GM21825 (cell line): ENCODE data around the gene RAB9A.
"Not testable (repeated sequence)": the region's sequence is repeated elsewhere in the genome, so short reads cannot be mapped to it uniquely, and the experiment has no call there.

ENCODE experiments used
- ATAC-seq: cut with Tn5 transposase; IDR thresholded peaks from one replicate; pipeline ENCODE4 v1.9.1; 2021; ENCODE audit warnings: mild to moderate bottlenecking, moderate library complexity; ENCODE audit not compliant: unreplicated experiment

Gene RAB9A

DNA sequence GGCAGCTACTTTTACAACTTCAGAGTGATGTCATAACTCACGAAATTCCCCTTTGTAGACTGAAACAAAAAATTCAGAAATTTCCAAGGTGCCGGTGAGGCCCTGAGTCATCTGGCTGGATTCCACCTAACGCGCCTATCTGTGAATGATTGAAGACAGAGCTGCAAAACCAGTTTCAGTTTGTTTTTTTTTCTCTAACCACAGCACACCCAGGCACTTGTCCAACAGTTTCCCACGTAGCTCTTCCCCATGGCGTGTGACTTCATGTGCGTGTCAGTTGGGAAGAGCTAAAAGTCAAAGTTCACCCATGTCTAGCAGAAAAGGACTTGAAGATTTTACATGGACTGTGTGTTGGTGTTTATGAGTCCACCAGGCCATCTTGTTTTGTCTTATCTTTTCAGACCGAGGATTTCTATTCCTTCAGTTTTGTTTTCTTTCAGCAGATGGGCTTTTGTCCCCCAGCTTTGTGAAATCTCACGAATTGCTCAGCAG lies 19.6 kb upstream of the RAB9A start:
- peak; percentile 83 for ATAC-seq

- ATAC-seq: not testable (repeated sequence)
Measured at GRCh38 chrX:13669755-13670154, 19.2 kb upstream of the RAB9A start.

DNA sequence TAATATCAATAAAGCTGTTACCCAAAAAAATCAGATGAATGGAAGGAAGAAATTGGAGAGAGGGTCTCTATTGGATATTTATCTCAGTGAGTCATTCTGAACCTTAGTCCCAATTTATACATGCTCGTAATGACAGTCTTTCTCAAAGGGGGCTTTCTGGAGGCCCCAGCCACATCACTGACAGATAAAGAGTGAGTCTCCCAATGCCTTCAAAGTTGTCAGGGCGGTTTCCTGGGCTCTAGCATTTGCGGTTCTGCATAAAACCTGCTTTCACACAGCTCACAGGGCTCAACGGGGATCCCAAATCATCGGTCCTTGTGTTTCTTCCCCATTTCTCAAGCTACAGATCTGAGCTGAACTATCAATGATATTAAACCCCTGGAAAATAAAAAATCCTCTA lies 18.7 kb upstream of the RAB9A start:
- ATAC-seq: no peak

DNA sequence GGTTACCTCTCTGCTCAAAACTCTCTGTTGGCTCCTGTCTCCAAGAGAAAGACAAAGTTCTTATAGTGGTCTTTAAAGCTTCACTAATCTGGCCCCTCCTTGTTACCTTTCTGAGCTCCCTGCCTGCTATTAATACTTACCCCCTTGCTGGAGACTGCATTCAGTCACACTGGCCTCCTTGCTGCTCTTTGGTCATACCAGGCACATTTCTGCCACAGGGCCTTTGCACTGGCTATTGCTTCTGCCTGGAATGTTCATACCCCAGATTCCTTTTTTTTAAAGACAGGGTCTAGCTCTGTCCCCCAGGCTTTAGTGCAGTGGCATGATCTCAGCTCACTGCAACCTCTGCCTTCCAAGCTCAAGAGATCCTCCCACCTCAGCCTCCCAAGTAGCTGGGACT lies 15.9 kb upstream of the RAB9A start:
- no peak for ATAC-seq

GRCh38 chrX:13676885-13677284 lies 12.0 kb upstream of the RAB9A start:
- ATAC-seq: no peak

DNA sequence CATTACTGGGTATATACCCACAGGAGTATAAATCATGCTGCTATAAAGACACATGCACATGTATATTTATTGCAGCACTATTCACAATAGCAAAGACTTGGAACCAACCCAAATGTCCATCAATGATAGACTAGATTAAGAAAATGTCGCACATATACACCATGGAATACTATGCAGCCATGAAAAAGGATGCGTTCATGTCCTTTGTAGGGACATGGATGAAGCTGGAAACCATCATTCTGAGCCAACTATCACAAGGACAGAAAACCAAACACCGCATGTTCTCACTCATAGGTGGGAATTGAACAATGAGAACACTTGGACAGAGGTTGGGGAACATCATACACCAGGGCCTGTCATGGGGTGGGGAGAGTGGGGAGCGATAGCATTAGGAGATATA lies 9.2 kb upstream of the RAB9A start:
- ATAC-seq: not testable (repeated sequence)

DNA sequence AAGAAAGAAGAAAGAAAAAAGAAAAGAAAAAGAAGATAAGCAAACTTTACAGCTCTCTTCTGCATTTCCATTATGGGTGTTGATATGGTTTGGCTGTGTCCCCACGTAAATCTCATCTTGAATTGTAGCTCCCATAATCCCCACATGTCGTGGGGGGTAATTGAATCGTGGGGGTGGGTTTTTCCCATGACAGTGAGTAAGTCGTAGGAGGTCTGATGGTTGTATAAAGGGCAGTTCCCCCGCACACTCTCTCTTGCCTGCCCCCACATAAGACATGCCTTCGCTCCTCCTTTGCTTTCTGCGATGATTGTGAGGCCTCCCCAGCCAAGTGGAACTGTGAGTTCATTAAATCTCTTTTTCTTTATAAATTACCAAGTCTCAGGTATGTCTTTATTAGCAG lies 7.3 kb upstream of the RAB9A start:
- no peak for ATAC-seq

DNA sequence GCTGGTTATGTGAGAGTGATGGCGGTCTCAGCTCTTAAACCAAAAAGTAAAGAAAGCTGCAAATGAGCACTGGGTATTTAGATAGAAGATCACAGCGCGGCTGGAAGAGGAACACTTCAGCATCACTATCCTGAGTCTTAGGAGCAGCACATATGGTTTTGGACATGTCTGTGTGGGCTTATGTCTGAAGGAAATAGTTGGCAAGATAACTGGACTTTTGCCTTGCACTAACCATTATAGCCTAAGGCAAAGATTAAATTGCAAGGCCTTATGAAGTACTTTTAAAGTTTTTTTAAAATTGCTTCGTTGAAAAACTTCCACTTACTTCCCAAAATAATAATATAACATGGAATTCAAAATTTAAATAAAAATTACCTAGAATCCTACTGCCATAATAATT lies 4.6 kb upstream of the RAB9A start:
- ATAC-seq: no peak

DNA sequence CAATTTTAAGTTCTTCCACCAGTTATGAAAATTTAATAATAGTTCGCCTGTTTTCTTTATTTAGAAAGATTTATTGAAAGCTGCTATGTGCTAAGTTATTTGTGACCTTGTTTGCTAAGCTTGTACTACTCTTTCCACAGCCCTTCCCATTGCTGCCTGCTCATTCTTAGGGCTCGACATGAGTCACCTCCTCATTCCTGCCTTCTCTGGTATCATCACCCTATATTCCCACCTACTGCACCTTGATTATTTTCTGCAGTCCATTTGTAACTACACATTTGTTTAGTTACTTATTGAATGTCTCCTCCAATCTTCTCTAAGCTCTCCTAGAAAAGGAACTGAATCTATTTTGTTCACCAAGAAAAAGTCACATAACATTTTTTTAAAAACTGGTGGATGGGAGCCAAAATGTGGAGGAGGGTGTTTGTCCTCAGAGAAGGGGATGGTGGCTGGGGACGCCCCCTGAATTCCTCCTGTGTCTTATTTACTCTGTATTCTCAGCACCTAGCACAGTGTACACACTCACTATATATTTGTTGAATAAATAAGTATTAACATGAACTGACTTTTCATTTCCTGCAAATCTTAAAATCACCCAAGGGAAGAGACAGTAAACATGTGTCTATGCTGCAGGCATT lies 3.7 kb upstream of the RAB9A start:
- no peak for ATAC-seq

GRCh38 chrX:13687203-13687602 lies 1.7 kb upstream of the RAB9A start:
- ATAC-seq: no peak

- ATAC-seq: no peak
Measured at GRCh38 chrX:13688384-13688957, 457 bp upstream of the RAB9A start.

- no peak for ATAC-seq
Measured at GRCh38 chrX:13689741-13690211, 848 bp downstream of the RAB9A start.

GRCh38 chrX:13690836-13691235 lies 1.9 kb downstream of the RAB9A start:
- no peak for ATAC-seq

GRCh38 chrX:13691841-13692371 lies 3.0 kb downstream of the RAB9A start:
- ATAC-seq: no peak

GRCh38 chrX:13692771-13693231 lies 3.9 kb downstream of the RAB9A start:
- ATAC-seq: no peak

GRCh38 chrX:13693341-13693961 lies 4.5 kb downstream of the RAB9A start:
- ATAC-seq: no peak

- ATAC-seq: no peak
Measured at GRCh38 chrX:13694359-13694758, 5.4 kb downstream of the RAB9A start.

DNA sequence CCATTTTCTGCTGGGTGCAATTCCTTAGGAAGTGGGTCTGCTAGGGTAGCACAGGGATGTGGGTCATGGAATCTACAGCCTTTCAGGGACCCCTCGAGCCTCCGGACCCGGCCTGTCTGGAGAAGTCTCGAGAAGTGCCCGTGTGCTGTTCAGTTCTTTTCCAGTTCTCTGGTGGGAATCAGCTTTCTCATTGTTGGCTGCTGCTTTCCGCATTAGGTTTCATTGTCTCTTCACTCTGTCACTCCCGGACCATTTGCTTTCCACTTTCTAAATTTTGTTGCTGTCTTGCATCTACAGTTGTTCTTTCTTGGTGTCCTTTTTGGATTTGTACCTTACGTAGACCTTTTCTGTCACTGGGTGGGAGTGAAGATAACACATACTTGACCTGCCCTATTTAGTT lies 6.1 kb downstream of the RAB9A start:
- no peak for ATAC-seq

DNA sequence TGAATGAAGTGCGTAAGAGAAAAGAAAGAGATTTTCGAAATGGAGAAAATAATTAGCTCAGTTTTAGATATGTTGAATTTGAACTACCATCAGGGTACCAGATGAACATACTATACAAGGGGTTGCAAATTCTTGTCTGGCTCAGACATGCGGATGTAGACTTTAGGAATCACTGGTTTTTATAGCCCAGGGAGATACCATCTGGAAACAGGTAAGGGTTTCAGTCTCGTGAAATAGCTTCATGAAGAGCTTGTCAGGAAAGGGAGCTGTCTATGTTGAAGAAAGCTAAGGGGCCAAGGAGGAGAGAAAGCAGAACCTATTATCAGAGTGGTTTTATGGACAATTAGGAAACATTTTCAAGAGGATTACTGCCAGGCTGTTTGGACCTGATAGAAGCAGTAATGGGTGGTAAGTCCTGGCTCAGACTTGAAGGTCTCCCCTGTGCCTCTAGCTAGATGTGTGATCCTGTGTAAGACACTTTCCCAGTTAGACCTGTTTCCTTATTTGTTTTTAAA lies 6.7 kb downstream of the RAB9A start:
- no peak for ATAC-seq

DNA sequence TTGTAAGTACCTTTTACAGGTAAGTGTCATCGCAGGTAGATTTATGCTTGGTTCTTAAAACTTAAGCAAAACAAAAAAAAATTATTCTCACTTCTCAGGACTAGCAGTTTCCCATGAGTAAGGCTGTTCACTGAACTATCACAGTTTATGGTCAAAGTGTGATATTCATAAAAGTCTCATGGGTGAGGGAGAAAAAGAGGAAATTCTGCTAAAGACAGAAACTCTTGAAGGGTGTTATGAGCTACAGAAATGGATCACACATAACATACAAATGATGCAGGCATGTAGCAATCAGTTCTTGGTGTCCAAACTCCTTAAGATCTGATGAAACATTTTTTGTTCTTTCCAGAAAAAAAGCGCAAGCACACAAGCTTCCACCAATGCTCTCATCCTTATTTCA lies 8.5 kb downstream of the RAB9A start:
- ATAC-seq: peak; percentile 52

GRCh38 chrX:13697976-13698375 lies 9.0 kb downstream of the RAB9A start:
- ATAC-seq: no peak

DNA sequence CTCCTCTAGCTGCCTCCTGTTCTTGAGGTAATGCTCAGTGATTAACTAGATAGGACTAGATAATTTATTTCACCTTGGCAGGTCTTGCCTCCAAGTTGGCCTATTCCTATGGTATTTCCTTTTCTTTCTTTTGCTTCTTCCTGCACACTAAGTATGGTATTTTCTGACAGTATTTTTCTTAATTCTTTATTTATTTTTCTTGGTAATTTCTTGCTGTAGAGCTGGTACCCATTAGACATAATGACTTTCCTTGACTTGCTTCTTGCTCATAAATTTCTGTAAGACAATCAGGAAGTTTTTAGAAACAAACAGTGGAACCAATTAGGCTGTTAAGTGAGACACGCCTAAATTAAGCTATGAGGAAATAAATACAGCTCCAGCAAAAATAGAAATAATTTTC lies 9.5 kb downstream of the RAB9A start:
- ATAC-seq: no peak
